ENCODE results near the gene SCD5.

Gene SCD5

DNA sequence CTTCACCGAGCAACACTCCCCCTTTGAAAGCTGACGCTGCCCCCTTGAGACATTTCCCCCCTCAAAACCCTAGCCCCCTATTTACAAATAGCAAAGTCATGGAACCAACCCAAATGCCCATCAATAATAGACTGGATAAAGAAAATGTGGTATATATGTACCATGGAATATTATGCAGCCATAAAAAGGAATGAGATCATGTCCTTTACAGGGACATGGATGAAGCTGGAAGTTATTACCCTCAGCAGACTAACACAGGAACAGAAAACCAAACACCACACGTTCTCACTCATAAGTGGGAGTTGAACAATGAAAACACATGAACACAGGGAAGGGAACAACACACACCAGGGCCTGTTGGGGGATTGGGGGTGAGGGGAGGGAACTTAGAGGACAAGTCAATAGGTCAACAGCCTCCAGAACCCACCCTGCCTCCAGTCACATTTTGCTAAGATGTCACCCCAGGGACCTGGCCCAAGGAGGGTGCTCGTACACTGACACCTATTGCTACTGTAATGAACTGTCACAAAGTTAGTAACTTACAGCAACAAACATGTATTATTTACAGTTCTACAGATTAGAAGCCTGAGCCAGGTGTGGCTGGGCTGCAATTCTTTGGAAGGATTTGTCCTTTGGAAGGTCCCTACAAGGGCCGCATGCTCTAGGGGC lies 20.6 kb downstream of the SCD5 start:
- Histone ChIP-seq H3K4me3 (ENCODE audit: low read depth, low read length) (no peak overlapping the region), H3K9me3 (no peaks in the 10 kb centered on the region), H3K4me1 (peaks cover 19% of the 10 kb centered on the region), H3K36me3 (no peaks in the 10 kb centered on the region), H3K27me3 (no peaks in the 10 kb centered on the region)
- TF ChIP-seq, protein P1, sequence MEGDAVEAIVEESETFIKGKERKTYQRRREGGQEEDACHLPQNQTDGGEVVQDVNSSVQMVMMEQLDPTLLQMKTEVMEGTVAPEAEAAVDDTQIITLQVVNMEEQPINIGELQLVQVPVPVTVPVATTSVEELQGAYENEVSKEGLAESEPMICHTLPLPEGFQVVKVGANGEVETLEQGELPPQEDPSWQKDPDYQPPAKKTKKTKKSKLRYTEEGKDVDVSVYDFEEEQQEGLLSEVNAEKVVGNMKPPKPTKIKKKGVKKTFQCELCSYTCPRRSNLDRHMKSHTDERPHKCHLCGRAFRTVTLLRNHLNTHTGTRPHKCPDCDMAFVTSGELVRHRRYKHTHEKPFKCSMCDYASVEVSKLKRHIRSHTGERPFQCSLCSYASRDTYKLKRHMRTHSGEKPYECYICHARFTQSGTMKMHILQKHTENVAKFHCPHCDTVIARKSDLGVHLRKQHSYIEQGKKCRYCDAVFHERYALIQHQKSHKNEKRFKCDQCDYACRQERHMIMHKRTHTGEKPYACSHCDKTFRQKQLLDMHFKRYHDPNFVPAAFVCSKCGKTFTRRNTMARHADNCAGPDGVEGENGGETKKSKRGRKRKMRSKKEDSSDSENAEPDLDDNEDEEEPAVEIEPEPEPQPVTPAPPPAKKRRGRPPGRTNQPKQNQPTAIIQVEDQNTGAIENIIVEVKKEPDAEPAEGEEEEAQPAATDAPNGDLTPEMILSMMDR (IDR thresholded peaks at IDR 0.05; ENCODE audit: low read depth, low read length), result no peak
- no peak for DNase-seq

DNA sequence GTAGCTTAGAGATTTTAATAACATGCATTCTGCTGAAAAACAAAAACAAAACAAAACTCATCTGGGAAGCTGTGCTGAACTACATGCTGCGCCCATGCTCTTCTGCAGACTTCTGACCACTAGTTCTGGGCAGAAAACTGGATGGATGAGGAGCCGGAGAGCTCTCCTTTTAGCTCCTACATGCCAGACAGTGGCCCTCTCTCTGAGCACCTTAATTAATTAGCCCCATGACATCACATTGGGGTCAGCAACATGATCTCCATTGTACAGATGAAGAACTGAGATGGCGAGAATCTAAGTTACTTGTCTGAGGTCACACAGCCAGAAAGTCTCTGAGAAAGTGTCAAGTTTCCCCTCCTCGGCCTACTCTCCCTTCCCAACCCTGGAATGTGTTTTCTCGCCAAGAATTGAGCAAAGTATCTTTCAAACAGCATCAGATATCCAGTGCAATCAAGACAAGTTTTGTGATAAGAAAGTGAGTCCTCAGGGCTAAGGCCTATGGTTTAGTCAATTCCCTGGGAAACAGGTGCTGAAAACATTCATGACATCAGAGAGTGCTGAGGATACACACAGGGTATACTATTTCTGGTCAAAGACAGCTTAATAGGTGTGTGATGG lies 21.6 kb downstream of the SCD5 start:
- Histone ChIP-seq H3K4me3 (ENCODE audit: low read depth, low read length) (no peak overlapping the region), H3K9me3 (no peaks in the 10 kb centered on the region), H3K27me3 (no peaks in the 10 kb centered on the region), H3K4me1 (peaks cover 19% of the 10 kb centered on the region), H3K36me3 (no peaks in the 10 kb centered on the region)
- DNase-seq, result no peak
- TF ChIP-seq, protein P1 (IDR thresholded peaks at IDR 0.05; ENCODE audit: low read depth, low read length), result no peak

DNA sequence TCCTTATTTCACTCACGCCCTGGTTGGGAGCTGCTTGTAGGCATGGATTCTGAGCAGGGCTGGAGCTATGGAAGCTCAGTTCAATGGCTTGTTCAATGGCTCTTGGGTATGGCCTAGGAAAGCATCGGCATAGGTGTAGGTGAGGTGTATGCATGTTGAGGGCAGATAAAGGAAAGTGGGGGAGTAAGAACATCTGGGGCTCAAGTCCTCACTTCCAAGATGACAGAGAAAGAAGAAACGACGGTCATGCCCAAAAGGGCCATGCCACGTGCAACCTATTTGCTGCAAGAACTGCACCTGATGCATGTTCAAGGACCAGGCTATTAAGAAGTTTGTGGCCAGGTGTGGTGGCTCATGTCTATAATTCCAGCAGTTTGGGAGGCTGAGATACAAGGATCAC lies 23.4 kb downstream of the SCD5 start:
- Histone ChIP-seq H3K36me3 (no peaks in the 10 kb centered on the region), H3K27me3 (no peaks in the 10 kb centered on the region), H3K4me3 (ENCODE audit: low read depth, low read length) (no peak overlapping the region), H3K9me3 (no peaks in the 10 kb centered on the region), H3K4me1 (peaks cover 4% of the 10 kb centered on the region)
- no peak for DNase-seq
- TF ChIP-seq, protein P1 (IDR thresholded peaks at IDR 0.05; ENCODE audit: low read depth, low read length), result no peak

DNA sequence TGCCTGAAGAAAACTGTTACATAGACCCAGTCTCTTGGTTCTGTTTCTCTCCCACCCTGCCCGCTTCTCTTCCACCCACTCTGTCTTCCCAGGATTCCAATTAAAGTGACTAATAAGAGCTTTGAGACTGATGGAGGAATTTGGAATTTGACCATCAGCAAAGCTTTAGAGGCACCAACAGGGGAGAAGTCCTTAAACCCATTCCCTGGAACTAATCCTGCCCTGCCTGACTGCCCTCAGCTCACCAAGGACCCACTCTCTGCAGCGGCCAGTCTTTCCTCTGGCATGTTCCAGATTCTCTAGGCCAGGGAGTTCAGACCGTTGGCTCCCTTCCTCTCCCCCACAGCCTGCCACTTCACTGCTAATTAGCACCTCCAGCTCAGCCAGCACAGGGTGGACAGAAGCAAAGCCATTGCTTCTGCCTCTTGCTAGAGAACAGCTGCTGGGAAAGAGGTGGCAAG lies 23.9 kb downstream of the SCD5 start:
- no peak for DNase-seq
- Histone ChIP-seq H3K27me3 (no peaks in the 10 kb centered on the region), H3K36me3 (no peaks in the 10 kb centered on the region), H3K4me1 (no peaks in the 10 kb centered on the region; the same call in 1 of the 2 replicates), H3K4me3 (ENCODE audit: low read depth, low read length) (no peak overlapping the region), H3K9me3 (no peaks in the 10 kb centered on the region)
- TF ChIP-seq, protein P1 (IDR thresholded peaks at IDR 0.05; ENCODE audit: low read depth, low read length), result no peak

DNA sequence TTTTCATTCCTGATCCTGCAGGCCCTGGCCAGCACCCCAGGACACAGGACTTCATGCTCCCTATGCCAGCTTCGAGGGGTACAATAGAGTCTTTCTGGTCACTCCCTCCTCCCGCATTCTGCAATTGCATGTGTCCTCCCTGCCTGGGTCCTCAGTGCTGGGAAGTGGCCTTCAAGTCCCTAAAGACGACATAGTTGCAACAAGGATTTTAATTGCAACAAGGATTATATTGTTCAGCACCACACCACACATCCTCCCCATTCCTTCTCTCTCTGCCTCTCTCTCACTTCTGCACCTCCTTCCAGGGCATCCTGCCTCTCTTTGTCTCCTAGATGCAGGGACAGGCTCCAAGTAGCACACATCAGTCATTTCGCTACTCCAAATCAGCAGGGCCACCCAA lies 25.5 kb downstream of the SCD5 start:
- H3K4me1 ChIP-seq, result no peaks in the 10 kb centered on the region

More for the DNA sequence above, 25.5 kb downstream of the SCD5 start:
- H3K36me3 ChIP-seq, result no peaks in the 10 kb centered on the region
- no peak for DNase-seq
- H3K27me3 ChIP-seq, result no peaks in the 10 kb centered on the region
- TF ChIP-seq, protein P1 (IDR thresholded peaks at IDR 0.05; ENCODE audit: low read depth, low read length), result no peak
- H3K9me3 ChIP-seq, result no peaks in the 10 kb centered on the region
- H3K4me3 ChIP-seq (ENCODE audit: low read depth, low read length), result no peak overlapping the region
